ENCODE measurements around the gene KSR2.

KSR2 gene

DNA sequence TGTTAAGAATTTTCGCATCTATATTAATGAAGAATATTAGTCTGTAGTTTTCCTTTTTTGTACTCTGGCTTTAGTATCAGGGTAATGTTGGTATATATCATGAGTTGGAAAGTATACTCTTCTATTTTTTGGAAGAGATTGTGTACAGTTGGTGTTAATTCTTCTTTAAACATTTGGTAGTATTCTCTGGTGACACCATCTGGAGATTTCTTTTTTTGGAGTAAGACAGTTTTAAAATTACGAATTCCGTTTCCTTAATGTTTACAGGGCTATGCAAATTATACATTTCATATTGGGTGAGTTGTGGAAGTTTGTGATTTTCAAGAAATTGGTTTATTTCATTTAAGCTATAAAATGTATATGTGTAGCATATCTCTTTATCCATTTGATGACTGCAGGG lies 423.6 kb downstream of the KSR2 start:
- DNase-seq (ENCODE audit: low read depth in 2 of 3, low spot score in 1 of 3), result no peak

GRCh38 chr12:117540011-117540410 lies 428.8 kb downstream of the KSR2 start:
- DNase-seq (ENCODE audit: low read depth in 2 of 3, low spot score in 1 of 3), result no peak

- no peak for DNase-seq (ENCODE audit: low read depth in 2 of 3, low spot score in 1 of 3)
Measured at GRCh38 chr12:117538926-117539325, 429.9 kb downstream of the KSR2 start.

DNA sequence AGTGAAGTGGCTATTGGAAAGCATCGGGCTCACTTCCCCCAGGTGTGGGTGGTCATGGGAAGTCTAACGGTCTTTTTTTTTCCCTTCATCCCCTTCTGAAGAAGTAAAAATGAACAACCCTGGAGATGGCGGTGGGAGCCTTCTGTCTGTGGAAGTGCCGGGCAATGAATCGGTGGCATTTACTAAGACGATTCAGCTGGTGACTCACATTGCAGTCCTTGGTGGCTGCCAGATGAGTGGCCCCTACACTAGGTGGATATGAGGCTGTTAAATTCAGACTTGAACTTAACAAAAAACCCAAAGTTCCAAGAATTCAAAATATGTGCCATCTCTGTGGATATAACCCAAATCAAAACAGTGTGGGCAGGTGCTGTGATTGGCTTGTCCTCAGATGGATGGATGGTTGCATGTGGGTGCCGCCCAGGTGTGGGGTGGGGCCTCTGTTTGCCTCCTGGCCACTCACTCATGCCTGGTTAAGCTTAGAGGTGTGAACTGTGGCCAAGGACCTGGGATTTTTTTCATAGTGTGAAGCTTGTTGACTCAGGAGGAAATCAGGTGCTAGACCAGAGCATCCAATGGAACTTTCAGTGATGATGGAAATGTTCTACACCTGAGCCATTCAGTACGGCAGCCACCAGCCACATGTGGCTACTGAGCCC lies 430.6 kb downstream of the KSR2 start:
- no peak for DNase-seq (ENCODE audit: low read depth in 2 of 3, low spot score in 1 of 3)

DNA sequence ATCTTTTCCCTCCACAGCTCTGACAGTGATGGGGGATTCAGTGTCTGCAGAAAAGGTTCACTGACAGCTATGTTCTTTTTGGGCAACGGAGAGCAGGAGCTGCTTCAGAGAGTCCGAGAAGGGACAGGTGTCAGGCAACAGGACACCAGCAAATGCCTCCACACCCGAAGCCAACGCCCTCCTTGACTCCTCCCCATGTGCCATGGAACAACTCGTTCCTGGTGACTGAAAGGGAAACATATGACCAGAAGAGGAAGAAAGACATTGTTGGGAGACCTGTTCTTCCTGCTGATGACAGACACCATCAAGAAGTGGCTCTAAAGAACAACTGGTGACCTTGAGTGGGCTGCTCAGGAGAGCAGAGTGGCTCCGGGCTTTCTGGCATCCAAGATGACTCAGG lies 435.1 kb downstream of the KSR2 start:
- no peak for DNase-seq (ENCODE audit: low read depth in 2 of 3, low spot score in 1 of 3)

- no peak for DNase-seq (ENCODE audit: low read depth in 2 of 3, low spot score in 1 of 3)
Measured at GRCh38 chr12:117530796-117531195, 438.0 kb downstream of the KSR2 start.

GRCh38 chr12:117528538-117528937 lies 440.3 kb downstream of the KSR2 start:
- no peak for DNase-seq (ENCODE audit: low read depth in 2 of 3, low spot score in 1 of 3)

GRCh38 chr12:117527479-117527855 lies 441.3 kb downstream of the KSR2 start:
- no peak for DNase-seq (ENCODE audit: low read depth in 2 of 3, low spot score in 1 of 3)

GRCh38 chr12:117526757-117527478 lies 441.9 kb downstream of the KSR2 start:
- DNase-seq (ENCODE audit: low read depth in 2 of 3, low spot score in 1 of 3), result no peak

DNA sequence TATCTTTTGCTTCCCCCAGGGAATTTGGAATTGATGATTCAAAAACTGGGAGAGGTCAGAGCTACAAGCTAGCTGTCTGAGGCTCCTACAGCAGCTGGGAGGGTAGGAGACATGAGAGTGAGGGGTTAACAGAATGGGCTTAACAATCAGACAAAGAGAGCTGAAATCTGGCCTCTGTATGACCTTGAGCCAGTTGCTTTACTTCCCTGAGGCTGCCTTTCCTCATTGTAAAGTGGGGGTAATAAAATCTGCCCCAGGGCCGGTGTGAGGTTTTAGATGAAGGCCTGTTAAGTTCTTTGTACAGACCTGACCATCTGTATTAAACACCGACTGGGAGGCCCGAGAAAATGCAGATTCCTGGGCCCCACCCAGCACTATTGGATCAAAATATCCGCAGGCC lies 443.0 kb downstream of the KSR2 start:
- no peak for DNase-seq (ENCODE audit: low read depth in 2 of 3, low spot score in 1 of 3)

- no peak for DNase-seq (ENCODE audit: low read depth in 2 of 3, low spot score in 1 of 3)
Measured at GRCh38 chr12:117524806-117525205, 444.0 kb downstream of the KSR2 start.

- no peak for DNase-seq (ENCODE audit: low read depth in 2 of 3, low spot score in 1 of 3)
Measured at GRCh38 chr12:117523971-117524370, 444.8 kb downstream of the KSR2 start.

GRCh38 chr12:117522559-117522958 lies 446.2 kb downstream of the KSR2 start:
- no peak for DNase-seq (ENCODE audit: low read depth in 2 of 3, low spot score in 1 of 3)

GRCh38 chr12:117521867-117522266 lies 446.9 kb downstream of the KSR2 start:
- DNase-seq (ENCODE audit: low read depth in 2 of 3, low spot score in 1 of 3), result no peak

- DNase-seq (ENCODE audit: low read depth in 2 of 3, low spot score in 1 of 3), result no peak
Measured at GRCh38 chr12:117521346-117521745, 447.4 kb downstream of the KSR2 start.

- no peak for DNase-seq (ENCODE audit: low read depth in 2 of 3, low spot score in 1 of 3)
Measured at GRCh38 chr12:117518594-117519270, 450.1 kb downstream of the KSR2 start.

DNA sequence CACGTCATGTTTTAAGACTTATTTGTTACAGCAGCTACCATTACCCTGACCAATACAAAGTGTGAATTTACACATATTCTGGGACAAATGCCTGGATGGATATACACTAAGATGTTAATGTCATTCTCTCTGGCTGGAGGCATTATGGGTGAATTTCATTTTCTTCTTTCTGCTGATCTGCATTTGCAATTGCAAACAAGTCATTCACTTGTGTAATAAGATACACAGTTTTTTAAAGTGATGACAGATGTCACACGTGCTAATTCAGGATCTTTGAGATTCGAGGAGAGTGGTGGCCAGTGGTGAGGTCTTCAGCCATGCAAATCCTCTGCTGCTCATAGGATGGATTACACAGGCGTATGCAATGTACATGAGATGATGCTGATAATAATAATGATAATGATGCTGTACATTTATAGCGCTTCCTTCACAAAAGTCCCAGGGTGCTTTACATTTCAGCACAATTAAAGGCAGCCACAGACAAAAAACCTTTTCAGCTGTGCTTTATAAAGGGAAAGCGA lies 451.5 kb downstream of the KSR2 start:
- no peak for DNase-seq (ENCODE audit: low read depth in 2 of 3, low spot score in 1 of 3)

- DNase-seq (ENCODE audit: low read depth in 2 of 3, low spot score in 1 of 3), result no peak
Measured at GRCh38 chr12:117516034-117516433, 452.8 kb downstream of the KSR2 start.

- no peak for DNase-seq (ENCODE audit: low read depth in 2 of 3, low spot score in 1 of 3)
Measured at GRCh38 chr12:117514016-117514415, 454.8 kb downstream of the KSR2 start.

DNA sequence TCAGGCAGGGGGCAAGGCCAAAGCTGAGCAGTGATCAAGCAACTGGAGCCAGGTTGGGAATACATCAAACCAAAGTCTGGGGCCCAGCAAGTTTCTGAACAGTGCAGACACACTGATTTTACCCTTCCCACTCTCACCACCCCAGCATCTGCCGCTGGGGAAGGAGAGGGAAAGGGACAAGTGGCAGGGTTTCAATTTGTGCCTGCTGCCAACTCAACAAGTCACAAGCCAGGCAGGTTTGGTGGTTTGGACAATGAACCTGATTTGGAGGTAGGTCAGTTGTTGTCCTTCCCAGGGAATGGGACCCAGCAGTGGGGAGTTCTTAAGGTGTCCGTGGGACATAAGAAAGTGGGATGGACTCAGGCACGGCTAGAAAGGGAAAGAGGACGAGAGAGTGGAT lies 455.4 kb downstream of the KSR2 start:
- no peak for DNase-seq (ENCODE audit: low read depth in 2 of 3, low spot score in 1 of 3)

DNA sequence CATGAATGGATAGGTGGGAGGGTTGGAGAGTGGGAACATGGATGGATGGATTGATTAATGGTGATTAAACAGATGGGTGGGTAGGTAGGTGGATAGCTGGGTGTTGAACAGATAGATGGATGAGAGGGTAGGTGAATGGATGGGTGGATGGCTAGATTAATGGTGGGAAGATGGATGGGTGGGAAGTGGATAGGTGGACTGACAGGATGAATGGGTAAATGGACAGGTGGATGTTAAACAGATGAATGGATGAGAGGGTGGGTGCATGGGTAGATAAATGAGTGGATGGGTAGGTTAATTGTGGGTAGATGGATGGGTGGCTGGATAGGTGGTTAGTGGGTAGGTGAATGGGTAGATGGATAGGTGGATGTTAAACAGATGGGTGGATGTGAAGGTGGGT lies 460.3 kb downstream of the KSR2 start:
- no peak for DNase-seq (ENCODE audit: low read depth in 2 of 3, low spot score in 1 of 3)

DNA sequence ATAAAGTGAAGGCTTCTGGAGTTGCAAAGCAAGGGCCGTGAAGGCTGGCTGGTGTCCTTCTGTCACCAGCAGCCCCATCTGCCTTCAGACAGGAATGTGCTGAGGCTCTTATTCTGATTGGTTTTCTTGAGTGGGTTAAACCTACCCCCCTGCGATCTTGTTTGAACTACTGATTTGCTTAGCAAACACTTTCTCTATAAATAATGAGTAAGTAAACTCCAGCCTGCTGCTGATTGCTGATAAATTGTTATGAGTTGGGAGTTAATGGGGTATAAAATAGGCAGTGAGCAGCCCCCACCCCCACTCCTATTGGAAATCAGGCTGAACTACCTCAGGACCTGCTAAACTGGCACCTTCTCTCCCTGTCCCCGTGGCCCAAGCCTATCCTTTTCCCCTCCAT lies 461.2 kb downstream of the KSR2 start:
- DNase-seq (ENCODE audit: low read depth in 2 of 3, low spot score in 1 of 3), result no peak
